Parathyroid adenoma (tissue), 2 donors: ENCODE measurements around the gene JAK2.

Experiments used
- H2AFZ ChIP-seq: fragments of 300-600 bp; sonication (generic); one replicate; pipeline ENCODE4 v1.7.0; 2017; ENCODE audit warnings: antibody characterized with exemption, mild to moderate bottlenecking
- H3K27ac ChIP-seq: fragments of 300-600 bp; sonication (generic); one replicate; pipeline ENCODE4 v1.7.0; 2017
- H3K27me3 ChIP-seq: fragments of 300-600 bp; sonication (generic); one replicate; pipeline ENCODE4 v1.7.0; 2017; ENCODE audit warnings: low read length; ENCODE audit not compliant: control insufficient read depth, insufficient read depth
- H3K36me3 ChIP-seq: fragments of 300-600 bp; sonication (generic); one replicate; pipeline ENCODE4 v1.7.0; 2017; ENCODE audit warnings: low read length; ENCODE audit not compliant: control insufficient read depth, insufficient read depth
- H3K4me1 ChIP-seq: fragments of 300-600 bp; sonication (generic); one replicate; pipeline ENCODE4 v1.7.0; 2017; ENCODE audit warnings: control low read depth
- H3K4me2 ChIP-seq: fragments of 300-600 bp; sonication (generic); one replicate; pipeline ENCODE4 v1.7.0; 2017; ENCODE audit warnings: low read length
- H3K4me3 ChIP-seq: fragments of 300-600 bp; sonication (generic); one replicate; pipeline ENCODE4 v1.7.0; 2017; ENCODE audit warnings: low read depth, low read length
- H3K79me2 ChIP-seq: fragments of 300-600 bp; sonication (generic); one replicate; pipeline ENCODE4 v1.7.0; 2017; ENCODE audit warnings: control low read depth
- H3K9ac ChIP-seq: fragments of 300-600 bp; sonication (generic); one replicate; pipeline ENCODE4 v1.7.0; 2017; ENCODE audit warnings: mild to moderate bottlenecking
- H3K9me3 ChIP-seq: fragments of 300-600 bp; sonication (generic); one replicate; pipeline ENCODE4 v1.7.0; 2017; ENCODE audit warnings: low read length; ENCODE audit not compliant: control insufficient read depth
- CTCF ChIP-seq: fragments of 300-600 bp; sonication (generic); IDR thresholded peaks from one replicate; pipeline ENCODE4 v1.7.0; 2017; ENCODE audit warnings: antibody characterized with exemption, mild to moderate bottlenecking
- donor health status: primary hyperparathyroidism.

Gene JAK2

GRCh38 chr9:5043381-5043780 is 58.3 kb downstream of the JAK2 start:
- Histone ChIP-seq H3K27ac (no peak overlapping the region), H3K36me3 (no peaks in the 10 kb centered on the region), H3K79me2 (no peaks in the 10 kb centered on the region)

DNA sequence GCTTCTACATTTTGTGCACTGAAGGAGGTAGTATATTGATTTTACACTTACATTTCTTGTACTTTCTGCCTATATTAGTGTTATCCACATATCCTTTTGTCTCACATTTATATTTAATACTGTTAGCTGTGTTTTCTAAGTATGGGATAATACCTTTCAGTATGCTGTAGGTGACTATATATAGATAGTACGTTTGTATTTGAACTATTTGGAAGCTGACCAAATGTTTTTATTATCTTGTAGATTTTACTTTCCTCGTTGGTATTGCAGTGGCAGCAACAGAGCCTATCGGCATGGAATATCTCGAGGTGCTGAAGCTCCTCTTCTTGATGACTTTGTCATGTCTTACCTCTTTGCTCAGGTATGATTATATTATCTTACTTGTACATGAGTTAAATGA is 59.1 kb downstream of the JAK2 start:
- Histone ChIP-seq H3K36me3 (no peaks in the 10 kb centered on the region), H3K27me3 (no peaks in the 10 kb centered on the region)

More at GRCh38 chr9:5043381-5043780, 58.3 kb downstream of the JAK2 start:
- no peak for TF ChIP-seq CTCF
- Histone ChIP-seq H2AFZ (no peak overlapping the region), H3K9me3 (no peaks in the 10 kb centered on the region), H3K4me2 (no peak overlapping the region), H3K27me3 (no peaks in the 10 kb centered on the region), H3K4me1 (no peaks in the 10 kb centered on the region), H3K4me3 (no peak overlapping the region), H3K9ac (no peak overlapping the region)

DNA sequence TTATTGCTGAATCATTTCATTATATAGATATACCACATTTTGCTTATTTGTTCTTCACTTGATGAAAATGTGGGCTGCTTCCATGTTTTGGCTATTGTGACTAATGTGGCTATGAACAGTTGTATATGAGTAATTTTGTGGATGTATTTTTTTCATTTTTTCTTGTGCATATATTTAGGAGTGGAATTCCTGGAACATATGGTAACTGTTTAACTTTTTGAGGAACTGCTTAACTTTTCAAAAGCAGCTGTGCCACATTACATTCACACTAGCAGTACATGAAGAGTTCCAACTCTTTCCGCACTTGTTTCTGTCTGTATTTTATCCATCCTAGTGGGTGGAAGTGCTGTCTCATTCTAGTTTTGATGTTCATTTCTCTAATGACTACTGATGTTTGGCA is 67.8 kb downstream of the JAK2 start:
- H3K4me1 ChIP-seq: no peaks in the 10 kb centered on the region
- no peaks in the 10 kb centered on the region for H3K27me3 ChIP-seq
- no peaks in the 10 kb centered on the region for H3K9me3 ChIP-seq
- no peaks in the 10 kb centered on the region for H3K36me3 ChIP-seq
- no peaks in the 10 kb centered on the region for H3K79me2 ChIP-seq
- no peak overlapping the region for H3K27ac ChIP-seq
- no peak overlapping the region for H2AFZ ChIP-seq
- no peak overlapping the region for H3K4me3 ChIP-seq
- no peak overlapping the region for H3K9ac ChIP-seq
- TF ChIP-seq CTCF: no peak
- no peak overlapping the region for H3K4me2 ChIP-seq

More for the DNA sequence above, 59.1 kb downstream of the JAK2 start:
- Histone ChIP-seq H2AFZ (no peak overlapping the region), H3K9ac (no peak overlapping the region), H3K27ac (no peak overlapping the region), H3K79me2 (no peaks in the 10 kb centered on the region), H3K9me3 (no peaks in the 10 kb centered on the region), H3K4me2 (no peak overlapping the region), H3K4me3 (no peak overlapping the region), H3K4me1 (no peaks in the 10 kb centered on the region)
- no peak for TF ChIP-seq CTCF

- H3K4me1 ChIP-seq: no peaks in the 10 kb centered on the region
- no peak overlapping the region for H3K4me3 ChIP-seq
- H3K27ac ChIP-seq: no peak overlapping the region
- no peak overlapping the region for H2AFZ ChIP-seq
- no peaks in the 10 kb centered on the region for H3K36me3 ChIP-seq
- H3K4me2 ChIP-seq: no peak overlapping the region
- no peak for TF ChIP-seq CTCF
- H3K27me3 ChIP-seq: no peaks in the 10 kb centered on the region
- H3K9me3 ChIP-seq: no peaks in the 10 kb centered on the region
- H3K79me2 ChIP-seq: no peaks in the 10 kb centered on the region
- no peak overlapping the region for H3K9ac ChIP-seq
These were observed 77.6 kb downstream of the JAK2 start for GRCh38 chr9:5062631-5063030.

DNA sequence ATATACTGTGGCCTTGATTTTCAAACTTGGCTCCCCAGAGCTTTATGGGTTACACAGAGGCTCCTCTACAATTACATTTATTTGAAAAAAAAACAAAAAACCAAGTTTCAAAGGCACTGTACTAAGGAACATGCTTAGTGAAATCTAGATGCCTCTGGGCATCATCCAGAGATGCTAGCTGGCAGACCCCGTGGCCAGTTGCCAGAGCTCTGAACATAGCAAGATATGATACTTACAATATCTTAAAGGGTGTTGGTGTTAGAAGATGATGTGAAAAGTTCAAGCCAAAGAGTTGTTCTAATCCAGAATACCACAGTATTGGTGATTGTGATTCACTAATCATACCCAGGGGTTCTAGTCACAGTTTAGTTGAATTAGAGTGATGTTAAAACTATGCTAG is 87.8 kb downstream of the JAK2 start:
- no peaks in the 10 kb centered on the region for H3K79me2 ChIP-seq
- no peaks in the 10 kb centered on the region for H3K36me3 ChIP-seq
- no peak for TF ChIP-seq CTCF
- H3K27me3 ChIP-seq: no peaks in the 10 kb centered on the region
- no peak overlapping the region for H3K27ac ChIP-seq
- no peak overlapping the region for H3K4me3 ChIP-seq
- peaks cover 4% of the 10 kb centered on the region for H3K4me1 ChIP-seq
- no peak overlapping the region for H3K4me2 ChIP-seq
- no peak overlapping the region for H3K9ac ChIP-seq
- no peak overlapping the region for H2AFZ ChIP-seq
- no peaks in the 10 kb centered on the region for H3K9me3 ChIP-seq
